ENCODE measurements around the gene GDPD4.

GDPD4 gene

GRCh38 chr11:77191823-77192495, 109.5 kb downstream of the GDPD4 start:
- in situ Hi-C loops (cut with MboI; ENCODE audit: low sequenced_read_pairs) = no loop called here

- in situ Hi-C loops (cut with MboI; ENCODE audit: low sequenced_read_pairs) = no loop called here
These were observed 110.1 kb downstream of the GDPD4 start for GRCh38 chr11:77191429-77191822.

- in situ Hi-C loops (cut with MboI; ENCODE audit: low sequenced_read_pairs) = no loop called here
These were observed 111.0 kb downstream of the GDPD4 start for GRCh38 chr11:77190331-77191075.

- in situ Hi-C loops (cut with MboI; ENCODE audit: low sequenced_read_pairs) = loop anchor here (5.0 kb wide), 1 partner anchor 62 kb away; the partner anchor contains the start of gene MYO7A
These were observed 111.8 kb downstream of the GDPD4 start for GRCh38 chr11:77189588-77190210.

- in situ Hi-C loops (cut with MboI; ENCODE audit: low sequenced_read_pairs) = loop anchor here (5.0 kb wide), 1 partner anchor 62 kb away; the partner anchor contains the start of gene MYO7A
These were observed 112.6 kb downstream of the GDPD4 start for GRCh38 chr11:77188633-77189491.

- in situ Hi-C loops (cut with MboI; ENCODE audit: low sequenced_read_pairs) = loop anchor here (5.0 kb wide), 1 partner anchor 61 kb away; the partner anchor contains the start of gene MYO7A
These were observed 113.5 kb downstream of the GDPD4 start for GRCh38 chr11:77187776-77188632.

GRCh38 chr11:77187111-77187750, 114.3 kb downstream of the GDPD4 start:
- in situ Hi-C loops (cut with MboI; ENCODE audit: low sequenced_read_pairs) = loop anchor here (5.0 kb wide), 1 partner anchor 60 kb away; the partner anchor contains the start of gene MYO7A

- in situ Hi-C loops (cut with MboI; ENCODE audit: low sequenced_read_pairs) = loop anchor here (5.0 kb wide), 1 partner anchor 59 kb away; the partner anchor contains the start of gene MYO7A
These were observed 115.2 kb downstream of the GDPD4 start for GRCh38 chr11:77186302-77186701.

- in situ Hi-C loops (cut with MboI; ENCODE audit: low sequenced_read_pairs) = no loop called here
These were observed 117.2 kb downstream of the GDPD4 start for GRCh38 chr11:77184136-77184860.

GRCh38 chr11:77183431-77183984, 118.0 kb downstream of the GDPD4 start:
- in situ Hi-C loops (cut with MboI; ENCODE audit: low sequenced_read_pairs) = no loop called here

GRCh38 chr11:77182542-77183430, 118.7 kb downstream of the GDPD4 start:
- in situ Hi-C loops (cut with MboI; ENCODE audit: low sequenced_read_pairs) = no loop called here

GRCh38 chr11:77181799-77182541, 119.5 kb downstream of the GDPD4 start:
- in situ Hi-C loops (cut with MboI; ENCODE audit: low sequenced_read_pairs) = no loop called here

- in situ Hi-C loops (cut with MboI; ENCODE audit: low sequenced_read_pairs) = no loop called here
These were observed 120.3 kb downstream of the GDPD4 start for GRCh38 chr11:77181226-77181625.

- in situ Hi-C loops (cut with MboI; ENCODE audit: low sequenced_read_pairs) = no loop called here
These were observed 121.1 kb downstream of the GDPD4 start for GRCh38 chr11:77180346-77180745.

- in situ Hi-C loops (cut with MboI; ENCODE audit: low sequenced_read_pairs) = no loop called here
These were observed 121.8 kb downstream of the GDPD4 start for GRCh38 chr11:77179681-77180080.

GRCh38 chr11:77179048-77179447, 122.4 kb downstream of the GDPD4 start:
- in situ Hi-C loops (cut with MboI; ENCODE audit: low sequenced_read_pairs) = no loop called here

- in situ Hi-C loops (cut with MboI; ENCODE audit: low sequenced_read_pairs) = no loop called here
These were observed 123.3 kb downstream of the GDPD4 start for GRCh38 chr11:77178150-77178549.
